Measurements from ENCODE around the gene FKBP2. TPM values are rescaled to one million over a fixed set of nuclear protein-coding genes. Genes with fewer than 3 reads are reported as not detected.

The FKBP2 gene
- total RNA-seq, 1 donor from 2014 or later, result 52.8 TPM

GRCh38 chr11:64246871-64247728 lies 6.2 kb downstream of the FKBP2 start, which contains the start of gene PPP1R14B:
TSS of gene PPP1R14B (minus strand) at chr11:64246943. CDS start at chr11:64246673, 270 bp downstream.
- no peaks in the 10 kb centered on the region for H3K27me3 Mint-ChIP-seq
- peak within 1 kb of the TSS; percentile 99 for H3K27ac Mint-ChIP-seq
- peak; percentile 90 for DNase-seq (ENCODE audit: extremely low spot score, unreplicated experiment)
- H3K9me3 Mint-ChIP-seq, result no peaks in the 10 kb centered on the region
- TF ChIP-seq CTCF (conservative IDR thresholded peaks at IDR 0.05), result peak; percentile 33
- H3K36me3 Mint-ChIP-seq, result no peaks in the 10 kb centered on the region
- peak within 1 kb of the TSS; percentile 94 for H3K4me3 Mint-ChIP-seq
- H3K4me1 Mint-ChIP-seq (ENCODE audit: unreplicated experiment), result peaks cover 16% of the 10 kb centered on the region

GRCh38 chr11:64247729-64248531 lies 7.0 kb downstream of the FKBP2 start:
- Mint-ChIP-seq H3K27me3 (no peaks in the 10 kb centered on the region), H3K27ac (peak overlapping the region; percentile 76), H3K36me3 (no peaks in the 10 kb centered on the region), H3K4me1 (ENCODE audit: unreplicated experiment) (peaks cover 13% of the 10 kb centered on the region), H3K4me3 (peak overlapping the region; percentile 85), H3K9me3 (no peaks in the 10 kb centered on the region)
- peak; percentile 4 for TF ChIP-seq CTCF (conservative IDR thresholded peaks at IDR 0.05)
- DNase-seq (ENCODE audit: extremely low spot score, unreplicated experiment), result no peak

- Mint-ChIP-seq H3K36me3 (no peaks in the 10 kb centered on the region), H3K4me3 (peak overlapping the region; percentile 85)
Observed at GRCh38 chr11:64248578-64248977, 7.7 kb downstream of the FKBP2 start.

GRCh38 chr11:64249038-64249437 lies 8.1 kb downstream of the FKBP2 start:
- H3K9me3 Mint-ChIP-seq, result no peaks in the 10 kb centered on the region
- no peak for TF ChIP-seq CTCF (conservative IDR thresholded peaks at IDR 0.05)
- H3K36me3 Mint-ChIP-seq, result no peaks in the 10 kb centered on the region
- no peaks in the 10 kb centered on the region for H3K27me3 Mint-ChIP-seq
- H3K27ac Mint-ChIP-seq, result no peak overlapping the region
- H3K4me1 Mint-ChIP-seq (ENCODE audit: unreplicated experiment), result peaks cover 20% of the 10 kb centered on the region
- peak overlapping the region; percentile 70 for H3K4me3 Mint-ChIP-seq
- no peak for DNase-seq (ENCODE audit: extremely low spot score, unreplicated experiment)

More at GRCh38 chr11:64248578-64248977, 7.7 kb downstream of the FKBP2 start:
- TF ChIP-seq CTCF (conservative IDR thresholded peaks at IDR 0.05), result no peak
- no peak for DNase-seq (ENCODE audit: extremely low spot score, unreplicated experiment)
- Mint-ChIP-seq H3K9me3 (no peaks in the 10 kb centered on the region), H3K4me1 (ENCODE audit: unreplicated experiment) (peaks cover 15% of the 10 kb centered on the region), H3K27me3 (no peaks in the 10 kb centered on the region), H3K27ac (peak overlapping the region; percentile 76)

GRCh38 chr11:64249563-64250414 lies 8.9 kb downstream of the FKBP2 start:
- no peak for DNase-seq (ENCODE audit: extremely low spot score, unreplicated experiment)
- Mint-ChIP-seq H3K4me1 (ENCODE audit: unreplicated experiment) (peaks cover 21% of the 10 kb centered on the region), H3K27ac (no peak overlapping the region), H3K27me3 (no peaks in the 10 kb centered on the region), H3K36me3 (no peaks in the 10 kb centered on the region), H3K9me3 (no peaks in the 10 kb centered on the region), H3K4me3 (peak overlapping the region; percentile 70)
- TF ChIP-seq CTCF (conservative IDR thresholded peaks at IDR 0.05), result no peak
